HG03571 (cell line): ENCODE data around the gene SLC18A3.

ENCODE experiments used
- ATAC-seq: cut with Tn5 transposase; IDR thresholded peaks from one replicate; pipeline ENCODE4 v1.9.1; 2021; ENCODE audit not compliant: unreplicated experiment

SLC18A3 gene

GRCh38 chr10:49611166-49611815, 1.2 kb downstream of the SLC18A3 start:
- no peak for ATAC-seq

DNA sequence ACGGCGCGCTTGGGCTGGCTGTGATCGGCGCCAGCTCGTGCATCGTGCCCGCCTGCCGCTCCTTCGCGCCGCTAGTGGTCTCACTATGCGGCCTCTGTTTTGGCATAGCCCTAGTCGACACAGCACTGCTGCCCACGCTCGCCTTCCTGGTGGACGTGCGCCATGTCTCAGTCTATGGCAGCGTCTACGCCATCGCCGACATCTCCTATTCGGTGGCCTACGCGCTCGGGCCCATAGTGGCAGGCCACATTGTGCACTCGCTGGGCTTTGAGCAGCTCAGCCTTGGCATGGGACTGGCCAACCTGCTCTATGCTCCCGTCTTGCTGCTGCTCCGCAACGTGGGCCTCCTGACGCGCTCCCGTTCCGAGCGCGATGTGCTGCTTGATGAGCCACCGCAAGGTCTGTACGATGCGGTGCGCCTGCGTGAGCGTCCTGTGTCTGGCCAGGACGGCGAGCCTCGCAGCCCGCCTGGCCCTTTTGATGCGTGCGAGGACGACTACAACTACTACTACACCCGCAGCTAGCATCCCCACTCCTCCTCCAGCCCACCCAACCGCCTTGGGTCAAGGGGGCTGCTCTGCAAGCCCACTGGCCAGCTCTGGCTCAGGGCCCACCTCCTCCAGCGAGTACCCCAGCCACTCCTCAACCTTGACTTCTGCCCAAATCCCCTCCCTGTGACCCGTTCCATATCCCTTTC, 1.9 kb downstream of the SLC18A3 start:
- no peak for ATAC-seq

GRCh38 chr10:49612513-49613164, 2.5 kb downstream of the SLC18A3 start:
- no peak for ATAC-seq

GRCh38 chr10:49613165-49613881, 3.2 kb downstream of the SLC18A3 start:
- ATAC-seq: no peak

DNA sequence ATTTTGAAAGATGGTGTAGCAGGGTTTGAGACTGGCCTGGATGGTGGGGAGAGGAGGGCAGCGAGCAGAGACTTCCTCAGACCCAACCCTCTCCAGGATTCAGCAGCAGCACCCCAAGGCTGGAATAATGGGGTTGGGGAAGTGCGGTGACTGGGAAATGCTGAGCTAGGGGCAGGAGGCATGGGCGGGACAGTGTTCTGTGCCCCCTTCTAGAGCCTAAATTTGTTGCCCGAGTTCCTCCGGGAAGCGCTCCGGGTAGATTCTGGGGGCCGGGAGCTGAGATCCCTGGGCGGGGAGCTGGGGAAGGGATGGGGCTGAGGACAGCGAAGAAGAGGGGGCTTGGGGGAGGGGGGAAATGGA, 3.8 kb downstream of the SLC18A3 start, which contains the start of gene CHAT:
CHAT (plus strand) TSS at position 156 of the 360 bp plus-strand sequence; CDS start at position 309, 153 bp downstream.
- ATAC-seq: no peak

DNA sequence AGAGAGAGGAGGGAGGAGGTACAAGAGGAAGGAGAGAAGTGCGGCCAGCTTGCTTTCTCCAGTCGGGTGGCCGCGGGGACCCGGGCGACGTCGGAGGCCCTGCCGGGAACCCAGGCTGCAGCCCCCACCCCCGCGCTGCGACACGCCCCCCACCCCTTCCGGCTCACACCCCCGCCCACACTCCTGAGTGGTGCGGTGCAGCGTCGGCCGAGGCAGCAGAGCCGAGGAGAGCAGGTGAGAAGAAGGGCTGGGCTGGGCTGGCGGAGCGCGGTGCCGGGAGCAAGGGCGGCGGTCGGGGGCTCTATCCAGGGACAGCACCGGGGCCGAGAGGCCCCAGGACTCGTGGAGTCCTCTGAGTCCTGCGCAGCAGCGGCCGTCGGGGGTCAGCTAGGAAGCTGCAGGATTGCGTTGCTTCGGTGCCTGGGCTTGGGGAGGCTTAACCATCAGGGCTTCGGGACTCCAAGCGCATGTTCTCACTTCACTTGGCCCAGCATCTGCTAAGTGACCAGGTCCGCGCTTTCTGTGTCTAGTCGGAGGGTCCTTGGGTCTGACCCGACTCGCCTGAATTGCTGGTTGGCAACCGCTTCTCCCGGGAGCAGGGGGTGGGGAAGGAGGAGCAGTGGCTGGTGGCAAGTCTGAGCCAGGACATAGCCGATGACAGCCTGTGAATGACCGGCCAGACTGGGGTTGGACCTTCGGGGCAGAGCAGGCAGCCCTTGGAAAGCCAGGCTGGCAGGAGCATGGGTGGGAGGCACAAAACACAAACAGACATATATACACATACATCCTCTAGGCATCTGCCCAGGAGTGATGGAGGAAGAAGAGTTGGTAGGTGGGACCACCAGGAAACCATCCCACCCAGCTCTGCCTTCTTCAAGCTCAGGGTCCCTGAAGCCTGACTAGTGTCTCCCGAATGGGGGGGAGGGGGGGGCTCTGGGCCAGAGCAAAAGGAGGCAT, 4.4 kb downstream of the SLC18A3 start:
- ATAC-seq: no peak

DNA sequence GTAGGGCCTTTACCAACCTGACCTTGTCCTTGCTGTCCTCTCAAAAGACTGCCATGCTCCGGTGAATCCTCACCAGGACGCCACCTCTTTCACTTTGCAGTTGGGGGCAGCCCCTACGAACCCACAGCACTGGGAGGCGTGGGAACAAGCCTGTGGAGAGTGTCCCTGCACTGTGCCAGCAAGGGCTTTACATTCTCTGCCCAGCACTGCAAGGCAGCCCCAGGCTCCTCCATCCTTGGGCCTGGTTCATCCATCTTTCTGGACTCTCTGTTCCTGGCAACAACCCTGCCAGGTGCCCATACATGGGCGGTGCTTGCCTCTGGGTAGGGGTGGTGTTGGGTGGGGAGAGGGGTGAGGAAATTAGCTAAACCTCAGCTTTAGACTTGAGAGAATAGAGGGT, 5.1 kb downstream of the SLC18A3 start:
- no peak for ATAC-seq

- no peak for ATAC-seq
These were observed 5.6 kb downstream of the SLC18A3 start for GRCh38 chr10:49615721-49616120.

DNA sequence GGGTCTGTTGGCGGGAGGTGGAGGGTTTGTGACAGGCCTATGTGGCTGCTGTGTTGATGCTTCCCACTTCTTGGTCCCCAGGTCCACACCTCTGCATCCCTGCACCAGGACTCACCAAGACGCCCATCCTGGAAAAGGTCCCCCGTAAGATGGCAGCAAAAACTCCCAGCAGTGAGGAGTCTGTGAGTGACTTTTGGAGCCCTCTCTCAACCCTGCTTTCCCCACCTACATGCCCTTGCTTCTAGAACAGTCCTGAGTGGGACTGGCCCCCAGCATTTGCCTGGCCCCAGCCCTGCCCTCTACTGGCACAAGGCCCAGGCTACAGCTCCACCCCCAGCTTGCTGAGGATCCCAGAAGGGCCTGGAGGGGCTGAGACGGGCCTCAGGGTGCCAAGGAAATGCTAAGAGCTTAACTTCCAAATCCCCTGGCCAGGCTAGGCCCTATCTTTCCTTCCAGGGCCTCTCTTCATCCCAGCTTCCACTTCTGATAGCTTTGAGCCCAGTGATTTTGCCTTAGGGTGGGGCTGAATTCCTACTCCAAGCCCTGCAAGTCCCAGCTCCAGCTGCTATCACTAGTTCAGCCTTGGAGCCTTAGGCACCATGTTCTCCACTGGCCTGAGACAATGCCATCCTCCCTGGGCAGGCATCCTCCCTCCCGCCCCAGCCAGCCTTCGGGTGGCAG, 6.5 kb downstream of the SLC18A3 start:
- no peak for ATAC-seq

- ATAC-seq: no peak
These were observed 7.3 kb downstream of the SLC18A3 start for GRCh38 chr10:49617121-49618020.

GRCh38 chr10:49618821-49619220, 8.7 kb downstream of the SLC18A3 start:
- ATAC-seq: no peak

- ATAC-seq: no peak
These were observed 9.5 kb downstream of the SLC18A3 start for GRCh38 chr10:49619613-49620012.

DNA sequence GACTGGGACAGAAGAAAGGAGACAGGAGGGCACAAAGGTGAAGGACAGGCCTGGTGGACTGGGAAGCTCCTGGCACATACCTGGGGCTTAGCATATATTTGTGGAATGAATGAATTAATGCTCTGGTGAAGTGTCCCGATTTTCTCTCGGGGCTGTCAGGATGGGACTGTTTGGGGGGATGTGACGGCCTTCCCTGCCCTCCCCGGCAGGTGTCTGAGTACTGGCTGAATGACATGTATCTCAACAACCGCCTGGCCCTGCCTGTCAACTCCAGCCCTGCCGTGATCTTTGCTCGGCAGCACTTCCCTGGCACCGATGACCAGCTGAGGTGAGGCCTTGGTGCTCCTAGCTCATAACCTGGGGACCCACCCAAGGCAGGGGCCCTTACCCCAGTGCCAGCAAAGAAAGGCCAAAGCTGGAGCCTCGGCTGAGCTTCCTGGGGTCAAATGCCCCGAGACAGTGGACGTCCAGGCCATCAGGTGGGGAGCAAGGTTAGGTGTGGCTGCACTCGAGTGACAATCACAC, 10.2 kb downstream of the SLC18A3 start:
- no peak for ATAC-seq

GRCh38 chr10:49620841-49621378, 10.8 kb downstream of the SLC18A3 start:
- ATAC-seq: no peak

DNA sequence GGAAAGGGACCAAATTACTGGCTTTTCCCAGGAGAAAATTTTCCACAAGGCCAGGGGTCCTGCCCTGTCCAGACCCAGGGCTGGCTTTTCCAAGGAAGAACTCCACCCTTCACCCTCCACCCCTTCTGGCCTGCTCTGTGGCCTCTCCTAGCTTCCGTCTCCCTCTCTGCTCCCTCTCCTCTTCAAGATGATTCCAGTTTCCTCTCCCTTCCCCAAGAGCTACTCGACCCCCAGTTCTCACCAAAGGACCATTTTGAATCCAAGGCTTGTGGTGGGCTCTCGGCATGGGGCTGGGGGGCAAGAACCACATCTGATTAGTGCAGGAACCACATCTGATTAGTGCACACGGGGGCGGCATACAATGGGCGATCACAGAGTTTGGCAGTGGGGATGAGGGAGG, 11.5 kb downstream of the SLC18A3 start:
- ATAC-seq: no peak

DNA sequence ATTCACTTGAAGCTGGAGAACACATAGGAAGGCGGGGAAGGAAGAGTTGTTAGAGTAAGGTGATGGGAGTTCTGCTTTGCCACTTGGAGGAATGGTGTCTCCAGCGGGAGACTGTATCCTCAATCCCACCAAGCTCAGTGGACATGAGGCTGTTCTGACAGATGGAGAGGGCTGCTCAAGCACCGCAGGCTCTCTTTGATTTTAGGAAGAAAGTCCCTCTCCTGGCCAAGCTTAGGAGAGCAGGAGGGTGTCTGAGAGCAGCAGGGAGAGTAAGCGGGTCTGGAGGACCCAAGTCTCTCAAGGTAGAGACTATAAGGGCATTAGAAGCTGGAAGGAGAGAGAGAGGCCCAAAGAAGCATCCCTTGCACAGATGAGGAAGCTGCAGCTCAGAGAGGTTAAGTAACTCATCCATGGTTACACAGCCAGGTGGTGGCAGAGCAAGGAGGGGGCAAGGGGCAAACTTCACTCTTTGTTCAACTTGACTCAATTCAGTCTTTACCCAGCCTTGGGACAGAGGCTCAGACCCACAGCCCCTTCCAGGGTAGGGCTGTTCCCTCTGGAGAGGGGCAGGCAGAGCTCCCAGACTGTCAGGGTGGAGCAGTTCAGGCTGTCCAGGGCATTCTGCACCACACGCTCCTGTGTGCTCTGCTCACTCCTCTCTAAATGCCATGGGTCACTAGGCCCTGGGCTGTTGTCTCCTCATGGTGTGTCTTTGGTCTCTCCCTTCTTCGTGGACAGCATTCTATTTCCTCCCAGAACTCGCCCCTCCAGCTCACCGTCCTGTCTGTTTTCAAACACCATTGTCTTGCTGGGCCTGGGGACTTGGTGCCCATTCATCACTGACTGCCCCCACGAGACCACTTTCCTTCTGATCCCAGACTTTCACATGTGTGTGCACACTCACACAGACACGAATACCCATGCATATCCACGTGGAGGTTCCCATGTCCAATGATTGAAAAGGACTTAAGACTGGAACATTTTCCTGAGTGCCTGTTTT, 12.6 kb downstream of the SLC18A3 start:
- ATAC-seq: no peak

DNA sequence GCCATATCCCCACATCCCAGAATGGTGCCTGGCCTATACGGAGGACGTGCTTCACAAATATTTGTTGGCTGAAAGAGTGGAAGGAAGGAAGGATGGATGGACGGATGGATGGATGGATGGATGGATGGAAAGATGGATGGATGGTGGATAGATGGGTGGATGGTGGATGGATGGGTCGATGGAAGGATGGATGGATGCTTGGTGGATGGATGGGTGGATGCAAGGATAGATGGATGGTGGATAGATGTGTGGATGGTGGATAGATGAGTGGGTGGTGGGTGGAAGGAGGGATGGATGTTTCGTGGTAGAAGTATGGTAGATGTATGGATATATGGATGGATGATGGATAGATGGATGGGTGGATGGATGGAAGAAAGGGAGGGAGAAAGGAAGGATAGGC, 14.5 kb downstream of the SLC18A3 start:
- no peak for ATAC-seq
